Loucy (cell line): ENCODE results near the gene WDR35.

Experiments
- H2AFZ ChIP-seq: fragments of 200-600 bp; sonication (generic); 2 replicates; pipeline ENCODE4 v1.6.0; 2016; ENCODE audit warnings: antibody characterized with exemption, mild to moderate bottlenecking, low read length, moderate library complexity
- H3F3A ChIP-seq: fragments of 200-600 bp; 2 replicates; pipeline ENCODE4 v1.6.0; 2016; ENCODE audit warnings: antibody characterized with exemption, low read depth, mild to moderate bottlenecking
- H3K27me3 ChIP-seq: fragments of 200-600 bp; sonication (generic); 2 replicates; pipeline ENCODE4 v1.6.1; 2014; ENCODE audit warnings: low read length, mild to moderate bottlenecking; ENCODE audit not compliant: insufficient read depth, poor library complexity, severe bottlenecking
- H3K36me3 ChIP-seq: fragments of 200-600 bp; sonication (generic); 2 replicates; pipeline ENCODE4 v1.6.1; 2016; ENCODE audit warnings: low read length; ENCODE audit not compliant: insufficient read depth
- H3K4me1 ChIP-seq: fragments of 200-600 bp; sonication (generic); 2 replicates; pipeline ENCODE4 v1.5.1; 2014; ENCODE audit warnings: low read length, mild to moderate bottlenecking; ENCODE audit not compliant: insufficient read depth, poor library complexity, severe bottlenecking
- H3K4me2 ChIP-seq: fragments of 200-600 bp; sonication (generic); 2 replicates; pipeline ENCODE4 v1.6.0; 2014; ENCODE audit warnings: antibody characterized with exemption, low read length, low read depth, mild to moderate bottlenecking; ENCODE audit not compliant: poor library complexity, severe bottlenecking
- H3K4me3 ChIP-seq: fragments of 200-600 bp; sonication (generic); 2 replicates; pipeline ENCODE4 v1.5.1; 2014; ENCODE audit warnings: low read length, mild to moderate bottlenecking, mixed read lengths; ENCODE audit not compliant: poor library complexity, severe bottlenecking
- H3K79me2 ChIP-seq: fragments of 200-600 bp; sonication (generic); 2 replicates; pipeline ENCODE4 v1.6.1; 2014; ENCODE audit warnings: low read length; ENCODE audit not compliant: insufficient read depth
- H3K9ac ChIP-seq: fragments of 200-600 bp; sonication (generic); 2 replicates; pipeline ENCODE4 v1.6.0; 2014; ENCODE audit warnings: mild to moderate bottlenecking, low read depth, low read length, moderate library complexity; ENCODE audit not compliant: poor library complexity, severe bottlenecking
- H3K9me2 ChIP-seq: fragments of 200-600 bp; sonication (generic); replicated peaks from 2 replicates; pipeline ENCODE4 v1.6.1; 2016; ENCODE audit warnings: low read depth, low read length, mixed read lengths
- H3K9me3 ChIP-seq: fragments of 200-600 bp; sonication (generic); 2 replicates; pipeline ENCODE4 v1.6.1; 2014; ENCODE audit warnings: mild to moderate bottlenecking, antibody characterized with exemption, low read length, low read depth; ENCODE audit not compliant: insufficient read depth
- H4K20me1 ChIP-seq: fragments of 200-600 bp; sonication (generic); 2 replicates; pipeline ENCODE4 v1.6.0; 2014; ENCODE audit warnings: antibody characterized with exemption, low read length, mild to moderate bottlenecking; ENCODE audit not compliant: insufficient read depth, poor library complexity, severe bottlenecking
- EZH2phosphoT487 ChIP-seq: fragments of 200-600 bp; IDR thresholded peaks from 2 replicates; pipeline ENCODE4 v1.6.1; 2018; ENCODE audit warnings: antibody characterized with exemption, mild to moderate bottlenecking, moderate library complexity, borderline replicate concordance
- TF ChIP-seq, protein P1 (sequence below): fragments of 200-600 bp; sonication (generic); conservative IDR thresholded peaks from 2 replicates; pipeline ENCODE4 v1.5.1; 2014; ENCODE audit warnings: mild to moderate bottlenecking, antibody characterized with exemption, low read length

The WDR35 gene

DNA sequence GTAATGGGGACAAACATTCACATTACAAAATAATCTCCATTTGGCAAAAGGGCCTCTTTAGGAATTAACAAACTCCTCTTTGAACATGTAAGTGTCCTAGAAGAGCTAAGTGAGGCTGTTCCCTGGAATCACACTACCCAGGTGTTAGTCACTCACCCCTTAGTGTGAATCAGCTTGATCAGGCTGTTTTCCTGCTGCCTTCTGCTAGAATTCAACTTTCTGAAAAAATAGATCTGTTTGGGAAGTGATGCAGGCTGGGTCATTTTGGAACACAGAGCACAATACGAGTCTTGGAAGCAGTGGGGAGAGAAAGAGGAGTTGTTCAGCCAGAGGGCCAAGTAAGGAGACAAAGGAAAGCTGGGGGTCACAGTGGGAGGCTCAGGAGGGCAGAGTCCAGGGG, 128.1 kb downstream of the WDR35 start:
- Histone ChIP-seq H4K20me1 (no peaks in the 10 kb centered on the region), H3K4me3 (no peak overlapping the region), H3K4me1 (no peaks in the 10 kb centered on the region), H3K4me2 (no peak overlapping the region), H2AFZ (no peak overlapping the region; the same call in 1 of the 2 replicates), H3F3A (no peaks in the 10 kb centered on the region), H3K27me3 (no peaks in the 10 kb centered on the region), H3K9ac (no peak overlapping the region), H3K9me3 (no peaks in the 10 kb centered on the region), H3K36me3 (no peaks in the 10 kb centered on the region), H3K79me2 (no peaks in the 10 kb centered on the region), H3K9me2 (no peaks in the 10 kb centered on the region)
- TF ChIP-seq, protein P1, sequence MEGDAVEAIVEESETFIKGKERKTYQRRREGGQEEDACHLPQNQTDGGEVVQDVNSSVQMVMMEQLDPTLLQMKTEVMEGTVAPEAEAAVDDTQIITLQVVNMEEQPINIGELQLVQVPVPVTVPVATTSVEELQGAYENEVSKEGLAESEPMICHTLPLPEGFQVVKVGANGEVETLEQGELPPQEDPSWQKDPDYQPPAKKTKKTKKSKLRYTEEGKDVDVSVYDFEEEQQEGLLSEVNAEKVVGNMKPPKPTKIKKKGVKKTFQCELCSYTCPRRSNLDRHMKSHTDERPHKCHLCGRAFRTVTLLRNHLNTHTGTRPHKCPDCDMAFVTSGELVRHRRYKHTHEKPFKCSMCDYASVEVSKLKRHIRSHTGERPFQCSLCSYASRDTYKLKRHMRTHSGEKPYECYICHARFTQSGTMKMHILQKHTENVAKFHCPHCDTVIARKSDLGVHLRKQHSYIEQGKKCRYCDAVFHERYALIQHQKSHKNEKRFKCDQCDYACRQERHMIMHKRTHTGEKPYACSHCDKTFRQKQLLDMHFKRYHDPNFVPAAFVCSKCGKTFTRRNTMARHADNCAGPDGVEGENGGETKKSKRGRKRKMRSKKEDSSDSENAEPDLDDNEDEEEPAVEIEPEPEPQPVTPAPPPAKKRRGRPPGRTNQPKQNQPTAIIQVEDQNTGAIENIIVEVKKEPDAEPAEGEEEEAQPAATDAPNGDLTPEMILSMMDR = no peak
- TF ChIP-seq EZH2phosphoT487 = no peak
